ENCODE measurements around the gene TGIF2. TPM values are rescaled to one million over a fixed set of nuclear protein-coding genes. Genes with fewer than 3 reads are reported as not detected.

TGIF2 gene
- total RNA-seq = 30.5 and 33.0 TPM in 2 replicates

DNA sequence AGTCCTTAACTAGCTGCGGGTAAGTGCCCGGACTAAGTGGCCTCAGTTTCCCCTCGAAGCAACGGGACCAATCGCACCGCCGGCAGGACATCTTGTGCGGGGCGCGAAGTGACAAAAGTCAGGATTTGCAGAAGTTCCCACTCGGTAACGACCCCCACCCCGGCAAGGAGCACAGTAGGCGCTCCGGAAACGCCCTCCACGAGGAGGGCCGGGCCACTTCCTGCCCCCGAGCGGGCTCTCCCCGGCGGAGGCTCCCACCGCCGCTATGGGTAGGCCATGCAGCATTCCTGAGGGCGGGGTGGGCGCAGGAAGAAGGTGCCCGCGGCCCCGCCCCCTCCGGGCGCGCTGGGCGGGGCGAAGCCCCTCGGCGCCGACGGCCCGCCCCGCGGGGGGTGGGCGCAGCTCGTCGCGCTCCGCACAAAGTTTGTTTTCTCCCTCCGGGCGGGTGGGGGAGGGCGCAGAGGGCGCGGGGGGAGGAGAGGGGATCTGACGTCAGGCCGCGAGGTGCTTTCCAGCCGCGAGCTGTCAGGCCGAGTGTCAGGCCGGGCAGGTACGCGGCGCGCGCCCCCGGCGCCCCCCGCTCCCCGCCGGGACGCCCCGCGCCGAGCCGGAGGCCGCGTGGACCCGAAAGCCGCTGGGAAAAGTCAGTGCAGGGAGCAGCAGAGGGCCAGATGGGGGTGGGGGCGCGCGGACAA, at the start of gene TGIF2:
TGIF2 (plus strand) TSS at position 495 of the 695 bp plus-strand sequence. CDS start 5,178 bp downstream, outside the sequence.
- intact Hi-C loops (cut with micrococcal nuclease) = loop anchor here (1.0 to 10.0 kb wide), 3 partner anchors 32 to 106 kb away; partner anchors contain the start of genes RAB5IF and SLA2

DNA sequence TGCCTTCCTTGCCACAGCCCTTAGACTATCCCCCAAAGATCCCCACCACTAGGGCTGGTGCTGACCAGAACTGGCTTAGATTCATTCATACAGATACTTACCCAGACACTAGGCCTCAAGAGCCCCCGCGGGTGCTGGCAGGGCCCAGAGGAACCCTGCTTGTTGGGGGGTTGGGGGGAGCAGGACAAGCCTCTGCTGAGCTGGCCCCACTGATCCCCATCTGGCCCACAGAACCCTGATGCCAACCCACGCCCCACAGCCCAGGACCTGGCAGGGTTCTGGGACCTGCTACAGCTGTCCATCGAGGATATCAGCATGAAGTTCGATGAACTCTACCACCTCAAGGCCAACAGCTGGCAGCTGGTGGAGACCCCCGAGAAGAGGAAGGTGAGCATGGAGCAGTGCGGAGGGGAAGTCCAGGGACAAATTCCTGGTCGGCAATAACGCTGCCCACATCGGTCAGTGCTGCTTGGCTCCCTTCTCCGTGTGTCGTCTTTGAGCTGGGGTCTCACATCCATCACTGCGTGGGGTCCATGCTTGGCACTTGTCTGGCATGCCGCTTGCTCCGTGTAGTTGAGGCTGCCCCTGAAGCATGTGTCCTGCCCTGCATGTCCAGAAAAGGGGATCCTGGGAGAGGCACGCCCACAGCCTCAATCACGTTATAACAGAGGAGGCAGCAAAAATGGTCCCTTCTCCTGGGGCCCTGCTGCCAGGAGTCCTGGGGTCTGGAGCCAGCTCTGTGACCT, 47.6 kb upstream of the TGIF2 start:
- intact Hi-C loops (cut with micrococcal nuclease) = no loop called here

DNA sequence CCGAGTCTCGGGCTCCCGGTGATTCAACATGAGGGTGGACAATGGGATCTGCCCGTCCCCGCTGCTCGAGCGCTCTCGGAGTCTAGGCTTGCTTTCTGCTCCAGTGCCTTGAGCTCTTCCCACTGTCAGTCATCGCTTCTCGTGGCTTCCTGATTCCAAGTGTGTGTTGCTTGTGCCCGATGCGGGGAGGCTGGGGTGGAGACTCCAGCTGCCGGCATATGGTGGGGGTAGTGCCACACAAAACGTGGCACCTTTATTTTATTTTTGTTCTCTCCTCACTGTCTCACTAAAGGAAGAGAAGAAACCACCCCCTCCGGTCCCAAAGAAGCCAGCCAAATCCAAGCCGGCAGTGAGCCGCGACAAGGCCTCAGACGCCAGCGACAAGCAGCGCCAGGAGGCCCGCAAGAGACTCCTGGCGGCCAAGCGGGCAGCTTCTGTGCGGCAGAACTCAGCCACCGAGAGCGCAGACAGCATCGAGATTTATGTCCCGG, 46.8 kb upstream of the TGIF2 start:
- intact Hi-C loops (cut with micrococcal nuclease) = no loop called here

- intact Hi-C loops (cut with micrococcal nuclease) = no loop called here
Observed at GRCh38 chr20:36527331-36528125, 45.9 kb upstream of the TGIF2 start.

DNA sequence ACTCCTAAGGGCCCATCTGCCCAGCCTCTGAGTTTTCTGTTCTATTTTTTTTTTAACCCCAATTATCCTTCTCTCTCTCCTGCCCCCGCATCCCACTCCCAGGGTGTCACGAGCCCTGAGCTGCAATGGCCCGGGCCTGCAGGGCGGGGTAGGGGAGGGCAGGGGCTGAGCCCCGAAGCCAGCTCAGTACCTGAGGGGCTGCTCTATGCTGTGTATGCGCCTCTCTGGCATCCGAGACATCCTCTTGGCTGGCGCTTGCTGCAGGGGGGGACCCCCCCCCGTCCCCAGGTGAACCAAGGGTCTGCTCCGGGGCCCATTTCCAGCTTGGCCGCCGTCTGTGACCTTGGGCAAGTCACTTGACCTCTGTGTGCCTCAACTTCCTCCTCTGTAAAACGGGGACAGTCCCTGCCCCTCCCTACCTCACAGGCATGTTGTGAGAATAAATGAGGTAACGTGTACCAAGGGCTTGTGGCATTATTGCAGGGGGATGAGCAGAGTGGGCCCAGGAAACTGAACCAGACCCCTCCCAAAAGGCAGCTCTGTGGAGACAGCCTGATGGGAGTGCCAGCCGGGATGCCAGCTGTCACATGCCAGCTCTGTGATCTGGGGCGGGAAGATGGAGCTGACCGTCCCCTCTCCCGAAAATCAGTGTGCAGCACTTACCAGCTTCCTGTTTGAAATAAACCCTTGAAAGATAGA, 45.1 kb upstream of the TGIF2 start:
- intact Hi-C loops (cut with micrococcal nuclease) = no loop called here

- intact Hi-C loops (cut with micrococcal nuclease) = no loop called here
Observed at GRCh38 chr20:36528875-36529417, 44.5 kb upstream of the TGIF2 start.

GRCh38 chr20:36532388-36532787, 41.0 kb upstream of the TGIF2 start:
- intact Hi-C loops (cut with micrococcal nuclease) = no loop called here

GRCh38 chr20:36532822-36533221, 40.6 kb upstream of the TGIF2 start:
- intact Hi-C loops (cut with micrococcal nuclease) = no loop called here

GRCh38 chr20:36538026-36538722, 35.2 kb upstream of the TGIF2 start:
- intact Hi-C loops (cut with micrococcal nuclease) = no loop called here

DNA sequence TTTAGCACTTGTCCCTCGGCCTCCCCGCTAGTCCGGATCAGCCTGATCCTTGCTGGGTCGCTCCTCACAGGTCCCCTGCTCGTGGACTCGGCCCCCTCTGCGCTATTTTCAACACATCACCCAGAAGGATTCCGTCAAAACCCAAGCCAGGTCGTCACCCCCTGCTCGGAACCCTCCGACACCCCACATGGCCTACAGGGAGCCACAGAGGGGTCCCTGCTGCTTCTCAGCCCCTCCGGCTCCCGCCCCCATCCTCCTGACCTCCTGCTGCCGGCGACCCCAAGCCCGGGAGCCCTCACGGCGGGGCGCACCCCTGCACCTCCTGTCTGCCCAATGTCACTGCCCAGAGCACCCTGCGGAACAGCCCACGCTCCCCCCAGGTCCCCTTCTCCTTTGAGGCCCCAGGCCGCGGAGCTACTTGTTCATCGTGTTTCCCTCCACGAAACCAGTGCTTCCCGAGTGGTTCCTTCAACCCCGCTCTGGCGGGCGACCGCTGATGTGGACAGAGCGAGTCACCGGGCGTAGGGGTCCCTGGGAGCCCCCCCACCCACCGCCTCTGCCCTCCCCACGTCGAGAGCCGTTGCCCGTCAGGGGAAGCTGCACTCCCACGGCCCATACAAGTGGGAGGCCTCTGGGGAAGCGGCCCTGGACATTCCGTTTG, 32.7 kb upstream of the TGIF2 start:
- intact Hi-C loops (cut with micrococcal nuclease) = no loop called here

DNA sequence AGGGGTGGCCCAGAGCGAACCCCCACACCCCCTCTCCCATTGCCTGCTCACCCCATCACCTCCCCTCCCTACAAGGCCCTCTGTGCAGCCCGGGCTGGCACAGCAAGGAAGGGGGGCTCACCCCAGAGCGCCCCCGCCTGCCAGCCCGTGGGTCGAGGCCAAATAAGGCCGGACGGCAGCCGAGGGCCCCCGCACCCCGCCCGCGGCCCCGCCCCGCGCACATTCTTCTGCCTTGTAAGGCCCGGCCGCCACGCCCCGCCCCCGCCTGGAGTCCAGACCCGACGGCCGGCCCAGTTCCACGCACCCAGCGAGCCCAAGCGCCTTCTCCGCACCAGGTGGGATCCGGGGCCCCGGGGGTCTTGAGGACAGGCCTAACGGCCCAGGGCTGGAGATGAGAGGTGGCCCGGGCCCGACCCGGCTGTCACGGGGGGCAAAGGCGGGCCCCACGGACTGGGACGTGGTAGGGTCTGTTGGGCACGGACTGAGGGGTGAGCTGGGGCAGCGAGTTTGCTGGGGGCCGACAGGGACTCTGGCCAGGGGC, 32.1 kb upstream of the TGIF2 start, which contains the start of gene MYL9:
MYL9 (plus strand) TSS at position 293 of the 541 bp plus-strand sequence. CDS start 3,366 bp downstream, outside the sequence.
- intact Hi-C loops (cut with micrococcal nuclease) = no loop called here

DNA sequence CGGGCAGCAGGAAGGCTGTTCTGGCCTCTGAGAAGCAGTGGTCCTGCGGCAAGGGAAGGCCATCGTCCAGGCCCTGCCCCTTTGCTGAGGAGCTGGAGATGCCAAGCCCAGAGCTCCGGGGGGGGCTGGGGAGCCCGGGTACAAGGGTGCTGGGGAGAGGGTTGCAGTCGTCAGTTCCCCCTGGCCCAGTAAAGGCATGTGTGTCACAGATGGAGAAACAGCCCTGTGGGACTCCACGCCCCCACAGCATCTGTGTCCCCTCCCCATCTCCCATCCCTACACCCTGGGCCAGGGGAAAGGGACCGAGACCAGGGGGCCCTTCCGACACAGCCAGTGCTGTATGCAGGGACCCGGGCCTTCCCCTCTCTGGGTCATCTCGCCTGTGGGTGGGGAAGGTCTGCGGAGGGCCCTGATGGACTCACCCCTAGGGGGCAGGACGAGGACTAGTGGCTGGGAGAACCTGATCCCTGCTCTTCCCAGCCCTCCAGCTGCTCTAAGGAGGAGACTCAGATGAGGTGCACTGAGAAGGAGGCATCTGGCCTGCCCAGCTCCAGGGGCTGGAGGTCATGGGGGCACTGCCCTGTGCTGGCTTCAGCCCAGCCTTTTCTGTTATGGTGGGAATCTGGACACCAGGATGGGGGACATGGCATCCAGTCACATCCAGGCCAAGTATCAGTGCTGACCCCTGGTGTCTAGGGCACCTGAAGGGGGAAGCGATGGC, 31.5 kb upstream of the TGIF2 start:
- intact Hi-C loops (cut with micrococcal nuclease) = no loop called here

GRCh38 chr20:36542516-36543183, 30.7 kb upstream of the TGIF2 start:
- intact Hi-C loops (cut with micrococcal nuclease) = no loop called here

DNA sequence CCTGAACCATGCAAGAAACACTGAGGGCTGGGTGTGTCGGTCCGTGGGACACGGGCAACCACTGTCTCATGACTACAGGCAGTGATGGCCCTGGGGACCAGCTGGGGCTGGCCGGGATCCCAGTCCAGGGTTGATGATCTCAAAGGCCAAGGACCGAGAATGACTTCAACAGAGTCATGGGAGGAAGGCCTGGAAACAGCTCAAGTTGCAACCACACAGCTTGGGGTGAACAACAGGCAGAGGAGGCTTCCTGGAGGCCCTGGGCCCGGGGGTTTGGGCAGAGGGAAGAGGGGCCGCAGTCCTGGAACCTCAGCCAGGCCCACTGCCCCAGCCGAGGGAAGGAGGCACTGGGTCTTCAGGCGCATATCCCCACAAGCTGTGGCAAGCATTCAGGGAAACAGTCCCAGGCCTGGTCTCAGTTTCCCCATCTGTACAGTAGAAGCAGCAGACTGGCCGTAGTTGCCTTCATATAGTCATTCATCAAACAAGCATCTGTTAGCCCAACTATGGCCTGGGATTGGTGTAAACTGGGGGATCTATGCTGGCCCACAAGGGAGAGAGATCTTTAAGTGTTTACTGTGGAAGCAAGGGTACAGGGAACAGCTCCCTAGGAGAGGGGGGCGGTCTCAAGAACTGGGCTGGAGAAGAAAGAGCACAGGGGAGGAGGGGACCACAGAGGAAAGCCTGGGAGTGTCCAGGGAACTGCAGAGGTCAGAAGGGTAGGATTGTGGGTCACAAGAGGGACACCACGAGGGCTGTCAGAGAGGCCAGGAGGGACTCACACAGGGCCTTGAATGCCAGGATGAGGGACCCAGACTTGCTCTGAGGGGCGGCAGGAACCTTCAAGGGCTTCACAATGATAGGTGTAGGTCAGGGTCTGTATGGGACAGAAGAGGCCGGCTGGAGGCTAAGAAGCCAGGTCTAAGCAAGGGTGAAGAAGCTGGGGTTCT, 29.9 kb upstream of the TGIF2 start:
- intact Hi-C loops (cut with micrococcal nuclease) = no loop called here

- intact Hi-C loops (cut with micrococcal nuclease) = no loop called here
Observed at GRCh38 chr20:36544134-36545018, 29.0 kb upstream of the TGIF2 start.

Measured in T-helper 2 cell treated with Interferon-gamma antibody and Interleukin-4, amounts not matched to agents 100 ng/mL and 5 ng/mL, for 36 hours (primary cell).